ENCODE measurements around the gene SLC43A3.

The SLC43A3 gene

GRCh38 chr11:57426439-57426928, 437 bp downstream of the SLC43A3 start:
- DNase-seq: no peak

- DNase-seq: no peak
Measured at GRCh38 chr11:57425565-57426438, 1.1 kb downstream of the SLC43A3 start.

GRCh38 chr11:57424792-57425564, 1.9 kb downstream of the SLC43A3 start:
- DNase-seq: no peak

GRCh38 chr11:57424137-57424791, 2.7 kb downstream of the SLC43A3 start:
- no peak for DNase-seq

GRCh38 chr11:57422669-57423068, 4.3 kb downstream of the SLC43A3 start:
- DNase-seq: no peak

- DNase-seq: no peak
Measured at GRCh38 chr11:57421805-57422204, 5.1 kb downstream of the SLC43A3 start.

- no peak for DNase-seq
Measured at GRCh38 chr11:57421066-57421465, 5.9 kb downstream of the SLC43A3 start.

GRCh38 chr11:57419146-57419545, 7.8 kb downstream of the SLC43A3 start:
- no peak for DNase-seq

- DNase-seq: no peak
Measured at GRCh38 chr11:57418131-57418530, 8.8 kb downstream of the SLC43A3 start.

- DNase-seq: no peak
Measured at GRCh38 chr11:57417056-57417455, 9.9 kb downstream of the SLC43A3 start.

- no peak for DNase-seq
Measured at GRCh38 chr11:57416436-57416835, 10.5 kb downstream of the SLC43A3 start.

GRCh38 chr11:57414612-57415212, 12.2 kb downstream of the SLC43A3 start:
- DNase-seq: no peak

- no peak for DNase-seq
Measured at GRCh38 chr11:57413681-57414080, 13.2 kb downstream of the SLC43A3 start.

GRCh38 chr11:57410287-57410686, 16.6 kb downstream of the SLC43A3 start:
- no peak for DNase-seq

GRCh38 chr11:57409321-57410100, 17.4 kb downstream of the SLC43A3 start:
- no peak for DNase-seq

- DNase-seq: no peak
Measured at GRCh38 chr11:57408771-57409170, 18.1 kb downstream of the SLC43A3 start.

GRCh38 chr11:57407941-57408475, 18.9 kb downstream of the SLC43A3 start:
- no peak for DNase-seq

- no peak for DNase-seq
Measured at GRCh38 chr11:57407010-57407920, 19.7 kb downstream of the SLC43A3 start.

GRCh38 chr11:57406337-57406904, 20.5 kb downstream of the SLC43A3 start:
- no peak for DNase-seq

- no peak for DNase-seq
Measured at GRCh38 chr11:57405271-57405860, 21.6 kb downstream of the SLC43A3 start.
